HG03159 (cell line): ENCODE results near the gene DNAJC8.

Experiments used
- ATAC-seq: cut with Tn5 transposase; IDR thresholded peaks from one replicate; pipeline ENCODE4 v1.9.1; 2021; ENCODE audit warnings: mild to moderate bottlenecking, moderate library complexity; ENCODE audit not compliant: unreplicated experiment

DNAJC8 gene

DNA sequence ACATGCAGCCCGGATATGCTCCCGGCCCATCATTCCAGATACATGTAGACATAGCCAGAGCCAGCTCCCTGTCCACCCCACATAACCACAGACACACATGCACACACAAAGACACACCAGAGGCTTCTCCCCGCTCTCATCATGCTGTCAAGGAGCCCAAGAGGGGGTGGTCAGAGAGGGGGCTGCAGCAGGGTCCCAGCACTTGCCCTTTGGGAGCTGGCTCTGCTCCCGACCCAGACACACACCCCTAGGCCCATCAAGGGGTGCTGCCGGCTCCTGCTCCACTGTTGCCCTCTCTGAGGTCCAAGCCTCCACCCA is 58.9 kb downstream of the DNAJC8 start:
- ATAC-seq, result no peak

DNA sequence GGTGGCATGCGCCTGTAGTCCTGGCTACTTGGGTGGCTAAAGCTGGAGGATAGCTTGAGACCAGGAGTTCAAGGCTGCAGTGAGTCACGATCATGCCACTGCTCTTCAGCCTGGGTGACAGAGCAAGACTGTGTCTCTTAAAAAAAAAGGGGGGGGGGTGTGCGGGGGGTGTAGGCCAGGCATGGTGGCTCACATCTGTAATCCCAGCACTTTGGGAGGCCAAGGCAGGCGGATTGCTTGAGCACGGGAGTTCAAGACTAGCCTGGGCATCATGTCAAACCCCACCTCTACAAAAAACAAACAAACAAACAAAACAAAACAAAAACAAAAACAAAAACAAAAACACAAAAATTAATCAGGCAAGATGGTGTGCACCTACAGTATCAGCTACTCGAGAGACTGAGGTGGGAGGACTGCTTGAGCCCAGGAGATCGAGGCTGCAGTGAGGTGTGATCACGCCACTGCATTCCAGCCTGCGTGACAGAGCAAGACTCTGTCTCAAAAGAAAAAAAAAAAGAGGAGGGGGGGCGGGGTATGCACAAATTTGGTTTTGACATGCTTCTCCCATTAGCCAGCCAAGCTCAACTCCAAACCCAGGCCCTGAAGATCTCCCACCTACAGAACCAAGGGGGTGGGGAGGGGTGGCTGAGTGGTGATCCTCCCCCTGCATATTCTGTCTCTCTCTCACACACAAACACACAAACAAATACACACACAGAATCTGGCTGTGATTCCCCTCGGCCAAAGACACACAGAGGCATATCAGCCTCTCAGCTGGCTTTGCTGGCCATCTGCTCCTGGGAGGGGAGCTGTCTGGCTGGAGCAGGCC is 59.5 kb downstream of the DNAJC8 start:
- no peak for ATAC-seq

DNA sequence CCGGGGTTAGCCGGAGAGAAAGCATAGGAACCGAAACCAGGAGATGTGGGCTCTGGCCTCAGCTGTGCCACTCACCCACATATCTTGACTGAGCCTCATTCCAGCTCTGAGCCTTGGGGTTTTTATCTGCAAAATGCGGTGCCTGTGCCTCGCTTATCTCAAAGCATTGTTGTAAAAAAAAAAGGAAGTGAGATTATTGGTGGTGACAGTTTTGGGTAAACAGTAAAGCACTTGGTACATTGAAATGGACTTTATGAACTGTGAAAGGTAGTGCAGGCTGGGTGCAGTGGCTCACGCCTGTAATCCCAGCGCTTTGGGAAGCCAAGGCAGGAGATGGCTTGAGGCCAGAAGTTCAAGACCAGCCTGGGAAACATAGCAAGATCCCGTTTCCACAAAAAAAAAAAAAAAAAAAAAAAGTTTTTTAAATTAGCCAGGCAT is 60.1 kb downstream of the DNAJC8 start:
- peak; percentile 66 for ATAC-seq

DNA sequence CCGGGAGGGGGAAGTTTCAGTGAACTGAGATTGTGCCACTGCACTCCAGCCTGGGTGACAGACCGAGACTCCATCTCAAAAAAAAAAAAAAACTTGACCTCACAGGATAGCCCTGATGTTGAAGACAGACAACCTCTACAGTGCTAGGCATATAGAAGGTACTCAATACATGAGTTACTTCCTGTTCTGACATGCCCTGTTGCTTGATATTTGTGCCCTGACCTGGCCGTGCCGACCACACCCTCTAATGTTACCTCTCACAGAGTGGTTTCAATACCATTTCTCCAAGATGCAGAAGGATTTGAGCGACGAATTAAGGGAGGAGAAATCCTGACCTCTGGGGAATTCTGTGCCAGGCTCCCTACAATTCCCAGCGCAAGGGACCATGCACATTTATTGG is 61.6 kb downstream of the DNAJC8 start:
- ATAC-seq, result no peak

DNA sequence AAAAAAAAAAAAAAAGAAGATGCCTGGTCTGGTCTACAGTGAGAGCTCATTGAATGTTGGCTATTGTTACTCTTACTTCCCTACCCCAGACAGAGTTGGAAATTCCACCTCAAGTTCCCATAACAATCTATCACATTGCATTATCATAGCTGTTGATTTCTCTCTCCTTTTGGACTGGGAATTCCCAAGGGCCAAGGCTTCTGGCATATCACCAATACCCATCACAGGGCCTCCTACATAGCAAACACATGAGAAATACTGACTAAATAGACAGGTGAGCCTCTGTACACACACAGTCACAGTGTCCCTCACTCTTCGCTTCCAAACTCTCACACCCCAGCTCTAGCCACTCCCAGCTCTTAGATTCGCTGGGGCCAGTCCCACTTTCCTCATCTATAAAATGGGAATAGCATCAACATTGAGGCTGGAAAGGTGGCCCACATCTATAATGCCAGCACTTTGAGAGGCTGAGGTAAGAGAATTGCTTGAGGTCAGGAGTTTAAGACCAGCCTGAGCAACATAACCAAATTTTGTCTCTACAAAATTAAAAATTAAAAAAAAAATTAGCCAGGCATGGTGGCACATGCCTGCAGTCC is 62.7 kb downstream of the DNAJC8 start:
- no peak for ATAC-seq

DNA sequence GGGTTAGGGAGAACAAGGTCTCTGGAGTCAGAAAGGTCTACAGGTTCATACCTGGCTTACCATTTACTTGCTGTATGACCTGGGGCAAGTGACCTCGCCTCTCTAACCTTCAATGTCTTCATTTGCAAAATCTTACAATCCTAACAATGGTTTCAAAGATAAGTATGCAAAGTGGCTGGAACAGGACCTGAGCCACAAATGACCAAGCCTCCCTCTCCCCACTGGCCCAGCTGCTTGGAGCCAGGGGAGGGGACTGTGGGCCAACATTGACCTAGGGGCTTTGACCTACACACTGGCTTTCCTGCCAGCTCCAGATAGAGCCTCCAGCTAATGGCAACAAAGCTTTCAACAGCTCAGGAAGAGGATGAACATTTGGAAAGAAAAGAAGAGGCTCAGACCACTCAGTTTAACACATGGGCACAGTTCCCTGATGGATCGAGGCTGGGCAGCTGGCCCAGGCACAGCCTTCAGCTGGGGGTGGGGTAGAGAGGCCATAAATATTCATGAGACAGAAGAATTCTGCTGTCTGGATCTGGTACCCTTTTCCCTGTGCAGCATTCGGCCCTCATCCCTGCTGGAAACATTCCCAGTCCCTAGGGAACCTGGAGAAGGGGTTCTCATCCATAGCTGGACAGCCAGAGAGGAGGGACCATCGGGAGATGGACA is 69.2 kb downstream of the DNAJC8 start:
- ATAC-seq, result no peak

DNA sequence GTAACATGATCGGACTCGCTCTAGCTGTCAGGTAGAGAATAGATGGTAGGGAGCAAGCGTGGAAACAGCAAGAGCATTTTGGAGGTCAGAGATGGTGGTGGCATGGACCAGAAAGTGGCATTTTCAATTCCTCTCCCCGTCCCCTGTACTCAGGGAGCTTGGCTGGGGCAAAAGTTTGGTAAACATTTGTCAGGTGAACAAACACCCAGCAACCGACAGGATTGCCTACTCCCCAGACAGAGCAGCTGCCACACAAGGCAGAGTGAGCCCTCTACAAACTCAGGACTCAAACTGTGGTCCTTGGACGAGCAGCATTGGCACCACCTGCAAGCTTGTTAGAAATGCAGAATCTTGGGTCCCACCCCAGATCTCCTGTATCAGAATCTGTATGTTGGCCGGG is 70.7 kb downstream of the DNAJC8 start:
- no peak for ATAC-seq

DNA sequence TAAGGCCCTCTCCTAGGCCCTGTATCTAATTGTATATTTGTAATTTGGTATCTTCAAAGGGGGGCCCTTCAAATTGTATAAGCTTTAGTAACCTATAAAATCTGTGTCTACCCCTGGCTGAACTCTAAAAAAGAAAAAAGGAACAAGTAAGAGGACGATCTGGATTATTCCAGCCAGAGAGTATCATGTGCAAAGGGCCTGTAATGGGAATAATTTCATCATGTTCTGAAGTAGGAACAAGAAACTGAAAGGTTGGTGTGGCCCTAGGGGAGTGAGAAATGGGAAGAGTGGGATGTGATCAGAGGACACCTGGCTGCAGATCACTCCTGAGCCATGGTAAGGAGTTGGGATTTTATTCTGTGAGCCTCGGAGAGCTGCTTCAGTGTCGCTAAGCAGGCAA is 71.1 kb downstream of the DNAJC8 start:
- ATAC-seq, result no peak

DNA sequence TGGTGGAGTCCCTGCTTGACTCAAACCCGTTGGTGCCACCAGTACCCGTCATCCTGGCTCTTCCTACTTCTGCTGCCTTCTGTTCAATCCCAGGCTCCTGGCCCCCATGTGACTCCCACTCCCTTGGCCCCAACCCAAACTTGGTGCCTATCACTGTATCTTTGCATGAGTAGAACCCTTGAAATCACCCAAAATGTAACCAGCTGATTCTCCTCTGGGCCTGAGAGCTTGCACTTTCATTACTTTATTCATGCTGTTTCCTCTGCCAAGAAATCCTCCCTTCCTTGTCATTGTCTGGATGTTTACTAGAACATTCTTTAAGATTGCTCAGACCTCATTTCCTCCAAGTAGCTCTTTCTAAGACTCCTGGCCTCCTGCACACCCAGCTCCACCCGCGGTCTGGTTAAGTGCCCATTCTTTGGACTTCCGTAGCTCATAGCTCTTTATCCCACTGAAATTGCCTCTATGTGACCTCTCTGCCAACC is 72.0 kb downstream of the DNAJC8 start:
- ATAC-seq, result no peak

DNA sequence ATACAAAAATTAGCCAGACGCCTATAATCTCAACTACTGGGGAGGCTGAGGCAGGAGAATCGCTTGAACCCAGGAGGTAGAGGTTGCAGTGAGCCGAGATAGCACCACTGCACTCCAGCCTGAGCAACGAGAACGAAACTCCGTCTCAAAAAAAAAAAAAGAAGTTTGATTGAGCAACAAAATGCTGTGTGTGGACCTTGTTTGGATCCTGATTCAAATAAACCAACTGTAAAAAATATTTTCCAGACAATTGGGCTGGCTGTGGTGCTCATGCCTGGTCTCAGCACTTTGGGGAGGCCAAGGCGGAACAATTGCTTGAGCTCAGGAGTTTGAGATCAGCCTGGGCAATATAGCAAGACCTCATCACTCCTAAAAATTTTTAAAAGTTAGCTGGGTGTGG is 73.1 kb downstream of the DNAJC8 start:
- ATAC-seq, result no peak

DNA sequence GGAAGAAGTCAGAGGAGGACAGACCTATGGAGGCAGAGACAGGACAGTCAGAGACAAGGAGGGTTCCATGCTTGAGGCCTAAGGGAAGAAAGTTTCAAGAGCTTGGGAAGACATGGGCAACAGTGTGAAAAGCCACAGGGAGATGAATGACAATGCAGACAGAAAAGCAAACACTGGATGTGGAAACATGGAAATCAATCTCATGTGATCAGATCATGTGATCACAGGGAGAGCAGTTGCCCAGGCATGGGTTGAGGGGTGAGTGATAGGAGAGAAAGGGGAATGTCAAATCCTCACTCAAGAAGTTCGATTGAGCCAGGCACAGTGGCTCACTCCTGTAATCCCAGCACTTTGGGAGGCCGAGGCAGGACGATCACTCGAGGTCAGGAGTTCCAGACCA is 73.6 kb downstream of the DNAJC8 start:
- no peak for ATAC-seq

DNA sequence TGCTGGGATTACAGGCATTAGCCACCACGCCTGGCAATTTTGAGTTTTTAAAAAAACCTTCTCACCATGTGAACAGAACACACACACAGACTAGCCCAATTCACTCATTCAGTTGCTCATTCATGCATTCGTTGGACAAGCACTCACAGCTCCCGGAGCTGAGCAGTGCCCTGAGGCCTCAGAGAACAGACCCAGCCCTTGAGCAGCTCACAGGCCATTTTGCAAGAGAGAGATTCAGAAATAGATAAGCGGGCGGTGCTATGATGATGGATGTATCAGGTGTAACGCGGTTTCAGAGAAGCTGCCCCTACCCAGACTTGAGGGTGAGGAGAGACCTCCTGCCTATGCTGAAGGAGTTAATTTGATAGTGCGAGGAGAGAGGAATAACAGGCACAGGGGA is 74.9 kb downstream of the DNAJC8 start:
- ATAC-seq, result no peak

DNA sequence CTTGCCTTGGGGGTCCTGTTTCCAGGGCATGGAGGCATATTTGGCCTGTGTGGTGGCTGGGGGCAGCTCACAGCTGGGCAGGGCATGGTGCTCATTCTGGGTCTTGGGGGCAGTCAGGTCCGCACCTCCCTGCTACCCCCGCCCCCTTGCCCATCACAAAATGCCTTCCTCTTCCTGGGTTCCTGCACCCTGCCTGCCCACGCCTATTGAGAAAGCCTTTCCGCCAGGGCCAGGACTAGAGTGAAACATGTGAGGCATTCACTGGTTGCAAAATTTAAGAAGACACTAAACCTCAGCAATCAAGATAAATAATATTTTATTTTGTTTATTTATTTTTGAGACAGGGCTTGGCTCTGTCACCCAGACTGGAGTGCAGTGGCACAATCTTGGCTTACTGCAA is 76.0 kb downstream of the DNAJC8 start:
- ATAC-seq, result no peak

DNA sequence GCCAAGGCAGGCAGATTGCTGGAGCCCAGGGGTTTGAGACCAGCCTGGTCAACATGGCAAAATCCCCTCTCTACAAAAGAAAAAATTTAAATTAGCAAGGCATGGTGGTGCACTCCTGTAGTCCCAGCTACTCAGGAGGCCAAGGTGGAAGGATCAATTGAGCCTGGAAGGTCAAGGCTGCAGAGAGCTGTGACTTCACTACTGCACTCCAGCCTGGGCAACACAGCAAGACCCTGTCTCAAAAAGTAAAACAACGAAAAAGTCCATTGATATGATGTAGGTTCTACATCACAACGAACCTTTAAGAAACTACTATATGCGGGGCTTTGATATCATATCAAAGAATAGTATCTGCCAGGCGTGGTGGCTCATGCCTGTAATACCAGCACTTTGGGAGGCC is 77.2 kb downstream of the DNAJC8 start:
- ATAC-seq, result no peak

DNA sequence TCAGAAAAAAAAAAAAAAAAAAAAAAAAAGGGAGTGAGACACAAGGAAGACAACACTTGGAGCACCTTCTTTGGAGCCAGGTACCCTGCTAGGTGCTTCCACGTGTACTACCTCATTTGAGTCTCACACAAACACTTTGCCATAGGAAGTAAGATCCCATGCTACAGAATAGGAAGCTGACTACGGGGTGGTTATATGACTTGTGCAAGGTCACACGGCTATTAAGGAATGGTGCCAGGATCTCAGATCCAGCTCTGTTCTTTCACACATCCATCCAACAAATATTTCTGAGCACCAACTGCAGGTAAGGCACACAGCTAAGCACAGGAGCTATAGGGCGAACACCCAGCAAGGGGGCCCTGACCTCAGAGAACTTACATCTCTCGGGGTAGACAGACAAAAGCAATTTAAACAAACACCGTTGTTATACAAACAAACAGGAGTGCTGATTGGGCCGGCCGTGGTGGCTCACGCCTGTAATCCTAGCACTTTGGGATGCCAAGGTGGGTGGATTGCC is 78.7 kb downstream of the DNAJC8 start:
- ATAC-seq, result no peak
